GM10266 (cell line): Measurements from ENCODE around the gene EPHA4.

Experiments used
- DNase-seq: peaks from one replicate; pipeline ENCODE4 v3.0.0; 2012; ENCODE audit errors: extremely low spot score
- CTCF ChIP-seq: IDR thresholded peaks from 2 replicates; pipeline ENCODE4 v1.5.1; 2012; ENCODE audit warnings: mild to moderate bottlenecking, low read depth; ENCODE audit not compliant: control insufficient read depth, insufficient read depth; ENCODE audit errors: missing control alignments

EPHA4 gene

GRCh38 chr2:221495731-221496130, 76.4 kb downstream of the EPHA4 start:
- no peak for TF ChIP-seq CTCF
- no peak for DNase-seq

- no peak for DNase-seq
- TF ChIP-seq CTCF = no peak
Measured at GRCh38 chr2:221494556-221494955, 77.5 kb downstream of the EPHA4 start.

- TF ChIP-seq CTCF = no peak
- DNase-seq = no peak
Measured at GRCh38 chr2:221493391-221493790, 78.7 kb downstream of the EPHA4 start.

GRCh38 chr2:221492636-221493035, 79.5 kb downstream of the EPHA4 start:
- DNase-seq = no peak
- no peak for TF ChIP-seq CTCF

GRCh38 chr2:221490506-221491060, 81.5 kb downstream of the EPHA4 start:
- DNase-seq = no peak
- no peak for TF ChIP-seq CTCF

GRCh38 chr2:221488136-221488807, 83.8 kb downstream of the EPHA4 start:
- no peak for DNase-seq
- no peak for TF ChIP-seq CTCF

- no peak for DNase-seq
- no peak for TF ChIP-seq CTCF
Measured at GRCh38 chr2:221486106-221486505, 86.0 kb downstream of the EPHA4 start.
